ENCODE measurements around the gene PRRC2B. TPM values are rescaled to one million over a fixed set of nuclear protein-coding genes. Genes with fewer than 3 reads are reported as not detected.
A peak's percentile ranks its signal among the peaks of the same experiment; 100 is the strongest.

PRRC2B gene
- total and polyA plus RNA-seq, 2 of the 13 experiments (the other 11 are each of a cell fraction or from before 2014, with no cell fraction given) = 20.8 to 37.4 TPM

GRCh38 chr9:131349881-131350563, 43.9 kb upstream of the PRRC2B start (continued):
- TF ChIP-seq ZNF709 (CRISPR knock-in tag; IDR thresholded peaks at IDR 0.05) = no peak
- no peak for TF ChIP-seq SRSF4 (IDR thresholded peaks at IDR 0.05; ENCODE audit: low read depth, low read length, poor library complexity, severe bottlenecking)
- no peak for TF ChIP-seq MYPOP (CRISPR knock-in tag; IDR thresholded peaks at IDR 0.05)
- TF ChIP-seq ZXDC (CRISPR knock-in tag; IDR thresholded peaks at IDR 0.05) = no peak
- TF ChIP-seq MIXL1 (CRISPR knock-in tag; IDR thresholded peaks at IDR 0.05) = no peak
- peak; percentile 59; the same call in 1 of the 2 replicates for TF ChIP-seq BORCS8-MEF2B (CRISPR knock-in tag; IDR thresholded peaks at IDR 0.05)
- no peak; the same call in 1 of the 2 replicates for TF ChIP-seq STAT6 (CRISPR knock-in tag; IDR thresholded peaks at IDR 0.05; ENCODE audit: borderline replicate concordance)
- TF ChIP-seq ZNF792 (CRISPR knock-in tag; IDR thresholded peaks at IDR 0.05) = no peak
- TF ChIP-seq TEAD3 (CRISPR knock-in tag; optimal IDR thresholded peaks at IDR 0.05; ENCODE audit: borderline replicate concordance) = no peak
- no peak for TF ChIP-seq ASH2L (IDR thresholded peaks at IDR 0.05; ENCODE audit: insufficient read length, low read depth, low read length)
- no peak for TF ChIP-seq KLF15 (CRISPR knock-in tag; IDR thresholded peaks at IDR 0.05; ENCODE audit: borderline replicate concordance)
- TF ChIP-seq ZNF652 (CRISPR knock-in tag; IDR thresholded peaks at IDR 0.05; ENCODE audit: borderline replicate concordance, low read depth) = no peak
- no peak for TF ChIP-seq AKAP8 (CRISPR knock-in tag; IDR thresholded peaks at IDR 0.05)
- no peak for TF ChIP-seq ZNF841 (CRISPR knock-in tag; IDR thresholded peaks at IDR 0.05; ENCODE audit: borderline replicate concordance)
- no peak for TF ChIP-seq ZMYM2 (CRISPR knock-in tag; IDR thresholded peaks at IDR 0.05)
- no peak for TF ChIP-seq AFF4 (CRISPR knock-in tag; IDR thresholded peaks at IDR 0.05)
- TF ChIP-seq ZNF749 (CRISPR knock-in tag; IDR thresholded peaks at IDR 0.05; ENCODE audit: borderline replicate concordance) = no peak
- no peak for TF ChIP-seq TCF7L2 (IDR thresholded peaks at IDR 0.05; ENCODE audit: low read depth, low read length)
